OCI-LY3 (cell line): ENCODE measurements around the gene ASTN1.

Experiments used
- H2AFZ ChIP-seq: fragments of 200-600, 300-600 bp; shearing (Covaris generic); 2 replicates; pipeline ENCODE4 v1.6.0; 2014; ENCODE audit warnings: antibody characterized with exemption, low read depth, low read length
- H3K27ac ChIP-seq: fragments of 200-600, 300-600 bp; sonication (generic); 2 replicates; pipeline ENCODE4 v1.5.1; 2014; ENCODE audit warnings: mild to moderate bottlenecking, low read length, moderate library complexity, mixed read lengths
- H3K27me3 ChIP-seq: fragments of 200-600, 300-600 bp; sonication (generic); 2 replicates; pipeline ENCODE4 v1.6.1; 2014; ENCODE audit warnings: low read depth, low read length, mixed read lengths
- H3K36me3 ChIP-seq: fragments of 200-600, 300-600 bp; sonication (generic); replicated peaks from 2 replicates; pipeline ENCODE3; 2014; ENCODE audit warnings: low read depth, low read length, mixed read lengths
- H3K4me1 ChIP-seq: fragments of 300-600, 200-600 bp; sonication (generic); 2 replicates; pipeline ENCODE4 v1.6.1; 2014; ENCODE audit warnings: low read length, mixed read lengths
- H3K4me2 ChIP-seq: fragments of 200-600, 300-600 bp; sonication (generic); 2 replicates; pipeline ENCODE4 v1.6.1; 2014; ENCODE audit warnings: low read length, mixed read lengths
- H3K4me3 ChIP-seq: fragments of 300-600, 200-600 bp; sonication (generic); 2 replicates; pipeline ENCODE4 v1.5.1; 2014; ENCODE audit warnings: antibody characterized with exemption, mild to moderate bottlenecking, low read length, moderate library complexity
- H3K79me2 ChIP-seq: fragments of 300-600, 200-600 bp; shearing (Covaris generic); 2 replicates; pipeline ENCODE4 v1.6.1; 2014; ENCODE audit warnings: mild to moderate bottlenecking, low read length, mixed read lengths
- H3K9ac ChIP-seq: fragments of 300-600, 200-600 bp; shearing (Covaris generic); 2 replicates; pipeline ENCODE4 v1.6.0; 2014; ENCODE audit warnings: mild to moderate bottlenecking, low read length, moderate library complexity
- H3K9me3 ChIP-seq: fragments of 200-600, 300-600 bp; shearing (Covaris generic); 2 replicates; pipeline ENCODE4 v1.6.1; 2014; ENCODE audit warnings: low read length, mixed read lengths; ENCODE audit not compliant: insufficient read depth
- H4K20me1 ChIP-seq: fragments of 200-600, 300-600 bp; sonication (generic); 2 replicates; pipeline ENCODE4 v1.6.1; 2016; ENCODE audit warnings: low read length, mixed read lengths; ENCODE audit not compliant: insufficient read depth
- CTCF ChIP-seq: fragments of 200-600, 300-600 bp; sonication (generic); IDR thresholded peaks from 2 replicates; pipeline ENCODE4 v1.5.1; 2014; ENCODE audit warnings: antibody characterized with exemption, low read length, low read depth
- EZH2phosphoT487 ChIP-seq: fragments of 200-600 bp; shearing (Covaris generic); IDR thresholded peaks from 2 replicates; pipeline ENCODE4 v1.6.1; 2018; ENCODE audit warnings: antibody characterized with exemption, mixed run types, low read depth

ASTN1 gene

GRCh38 chr1:177007437-177008161 lies 156.9 kb downstream of the ASTN1 start:
- Histone ChIP-seq H3K27me3 (peaks cover 23% of the 10 kb centered on the region; the same call in 1 of the 2 replicates), H3K36me3 (no peaks in the 10 kb centered on the region), H3K9ac (no peak overlapping the region), H3K4me2 (no peak overlapping the region), H4K20me1 (no peaks in the 10 kb centered on the region), H3K27ac (no peak overlapping the region), H2AFZ (no peak overlapping the region), H3K4me1 (no peaks in the 10 kb centered on the region), H3K4me3 (no peak overlapping the region), H3K79me2 (no peaks in the 10 kb centered on the region), H3K9me3 (no peaks in the 10 kb centered on the region)
- TF ChIP-seq CTCF, result no peak
- TF ChIP-seq EZH2phosphoT487, result no peak

DNA sequence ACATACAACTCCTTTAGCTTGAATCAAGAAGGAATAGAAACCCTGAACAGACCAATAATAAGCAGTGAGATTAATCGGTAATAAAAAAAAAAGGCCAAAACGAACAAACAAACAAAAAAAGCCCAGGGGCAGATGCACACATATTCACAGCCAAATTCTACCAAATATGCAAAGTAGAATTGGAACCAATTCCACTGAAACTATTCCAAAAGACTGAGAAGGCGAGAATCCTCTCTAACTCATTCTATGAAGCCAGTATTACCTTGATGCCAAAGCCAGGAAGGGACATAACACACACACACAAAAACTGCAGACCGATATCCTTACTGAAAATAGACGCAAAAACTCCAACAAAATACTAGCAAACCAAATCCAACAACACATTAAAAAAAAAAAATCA lies 161.6 kb downstream of the ASTN1 start:
- H3K27me3 ChIP-seq, result peaks cover 23% of the 10 kb centered on the region
- H3K4me1 ChIP-seq, result no peaks in the 10 kb centered on the region
- no peaks in the 10 kb centered on the region for H3K36me3 ChIP-seq
- H3K79me2 ChIP-seq, result no peaks in the 10 kb centered on the region
- no peaks in the 10 kb centered on the region for H3K9me3 ChIP-seq
- H3K4me3 ChIP-seq, result no peak overlapping the region
- no peak overlapping the region for H3K4me2 ChIP-seq
- no peak overlapping the region for H3K9ac ChIP-seq
- no peak overlapping the region for H3K27ac ChIP-seq
- TF ChIP-seq EZH2phosphoT487, result no peak
- H4K20me1 ChIP-seq, result no peaks in the 10 kb centered on the region
- H2AFZ ChIP-seq, result no peak overlapping the region

GRCh38 chr1:177001556-177001955 lies 163.0 kb downstream of the ASTN1 start:
- H3K9me3 ChIP-seq, result no peaks in the 10 kb centered on the region
- H3K27ac ChIP-seq, result no peak overlapping the region
- H3K4me1 ChIP-seq, result no peaks in the 10 kb centered on the region
- H3K4me3 ChIP-seq, result no peak overlapping the region
- no peaks in the 10 kb centered on the region for H3K79me2 ChIP-seq
- H3K27me3 ChIP-seq, result peaks cover 21% of the 10 kb centered on the region
- H4K20me1 ChIP-seq, result no peaks in the 10 kb centered on the region
- no peak overlapping the region for H2AFZ ChIP-seq
- no peak overlapping the region for H3K4me2 ChIP-seq
- no peak for TF ChIP-seq EZH2phosphoT487
- TF ChIP-seq CTCF, result no peak
- H3K9ac ChIP-seq, result no peak overlapping the region
- no peaks in the 10 kb centered on the region for H3K36me3 ChIP-seq

DNA sequence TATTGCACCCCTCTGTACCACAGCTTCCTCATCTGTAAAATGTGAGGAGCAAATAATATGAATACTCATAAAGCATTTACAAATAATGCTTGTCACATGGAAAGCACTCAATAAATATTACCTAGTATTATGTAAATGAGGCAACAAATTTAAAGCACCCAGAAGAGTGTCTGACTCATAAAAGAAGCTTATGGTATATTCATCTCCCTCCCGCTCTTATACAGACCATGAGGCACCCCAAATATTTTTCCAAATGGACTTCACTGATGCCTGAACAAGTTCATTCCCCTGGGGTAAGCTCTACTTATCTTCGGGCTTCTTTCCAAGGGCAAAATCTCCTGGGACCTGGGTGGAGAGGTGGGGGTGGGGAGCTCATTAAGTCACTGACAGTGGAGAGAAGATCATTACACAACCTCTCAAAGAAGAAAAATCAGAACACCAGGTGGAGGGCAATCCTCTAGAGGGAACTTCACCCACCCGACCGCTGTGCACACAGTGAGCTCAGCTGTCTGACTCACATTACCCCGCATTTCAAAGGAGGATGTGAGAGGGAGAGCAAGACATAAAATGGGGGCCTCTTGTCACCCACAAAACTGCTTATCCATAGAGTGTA lies 166.2 kb downstream of the ASTN1 start:
- Histone ChIP-seq H3K4me2 (no peak overlapping the region), H3K27ac (no peak overlapping the region), H3K4me1 (no peaks in the 10 kb centered on the region), H3K4me3 (no peak overlapping the region), H2AFZ (no peak overlapping the region), H3K9ac (no peak overlapping the region), H4K20me1 (no peaks in the 10 kb centered on the region), H3K79me2 (no peaks in the 10 kb centered on the region), H3K9me3 (no peaks in the 10 kb centered on the region), H3K36me3 (no peaks in the 10 kb centered on the region), H3K27me3 (peaks cover 26% of the 10 kb centered on the region)
- no peak for TF ChIP-seq EZH2phosphoT487
- TF ChIP-seq CTCF, result no peak
